Calu3 (cell line): ENCODE measurements around the gene CD36. TPM values are rescaled to one million over a fixed set of nuclear protein-coding genes. Genes with fewer than 3 reads are reported as not detected.
"Not testable (repeated sequence)": the region's sequence is repeated elsewhere in the genome, so short reads cannot be mapped to it uniquely, and the experiment has no call there.

Source experiments
- BruUV-seq: library from RNA; stranded (reverse); fragments of 400-500 nt; replicated peaks from 2 replicates; lab custom pipeline; 2021; lab: Mats Ljungman, UMichigan
- CTCF ChIA-PET: fragments of 300-600 bp; sonication (Branson Sonifier 250); formaldehyde crosslinking; loops from one replicate; lab custom pipeline; 2022; ENCODE audit warnings: antibody characterized with exemption; lab: Charles Lee
- DNase-seq: peaks from one replicate; pipeline ENCODE4 v3.0.0; 2022
- H3K27ac Mint-ChIP-seq: one replicate; pipeline ENCODE4 v1.8.0; 2022; ENCODE audit warnings: mixed read lengths; ENCODE audit not compliant: unreplicated experiment
- H3K27me3 Mint-ChIP-seq: one replicate; pipeline ENCODE4 v1.8.0; 2022; ENCODE audit warnings: mixed read lengths; ENCODE audit not compliant: unreplicated experiment
- H3K36me3 Mint-ChIP-seq: one replicate; pipeline ENCODE4 v1.8.0; 2022; ENCODE audit warnings: mild to moderate bottlenecking, moderate library complexity, mixed read lengths; ENCODE audit not compliant: insufficient read depth, unreplicated experiment
- H3K4me1 Mint-ChIP-seq: one replicate; pipeline ENCODE4 v1.8.0; 2022; ENCODE audit warnings: mild to moderate bottlenecking, low read depth, mixed read lengths; ENCODE audit not compliant: unreplicated experiment
- H3K4me3 Mint-ChIP-seq: one replicate; pipeline ENCODE4 v1.8.0; 2022; ENCODE audit warnings: mild to moderate bottlenecking, low read depth, moderate library complexity, mixed read lengths; ENCODE audit not compliant: unreplicated experiment
- H3K9me3 Mint-ChIP-seq: one replicate; pipeline ENCODE4 v1.8.0; 2022; ENCODE audit warnings: low read depth, mixed read lengths; ENCODE audit not compliant: unreplicated experiment
- intact Hi-C: fragments of 100-400 bp; cut with micrococcal nuclease; formaldehyde crosslinking; loops from one replicate; pipeline ENCODE4 v1.10.0; 2022; ENCODE audit not compliant: unreplicated experiment
- total RNA-seq: library from RNA; stranded (reverse); gene quantifications from 2 replicates; pipeline ENCODE4 v1.2.3, GENCODE V29; 2022
- TF ChIP-seq, protein P1 (sequence below): fragments of 200-600 bp; IDR thresholded peaks from one replicate; pipeline ENCODE4 v1.8.0; 2022; ENCODE audit warnings: antibody characterized with exemption; ENCODE audit not compliant: unreplicated experiment

Gene CD36
- total RNA-seq, 1 experiment from 2014 or later: not detected

DNA sequence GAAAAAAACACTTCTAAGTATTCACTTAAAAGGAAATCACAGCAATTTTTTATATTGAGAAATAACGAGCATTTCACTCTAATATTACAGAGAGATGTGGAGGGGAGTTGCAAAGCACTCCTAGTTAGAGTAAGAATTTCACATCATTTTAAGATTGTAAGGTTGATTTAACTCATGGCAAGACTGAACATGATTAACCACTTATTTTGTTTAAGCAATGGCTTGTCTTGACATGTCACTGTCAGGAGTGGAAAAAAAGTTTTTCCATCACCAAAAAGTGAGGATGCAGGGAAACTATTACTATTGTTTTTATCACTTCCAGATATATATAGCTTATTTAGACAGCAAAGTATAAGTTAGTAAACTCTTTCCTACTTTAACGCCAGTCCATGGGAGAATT lies 27.1 kb downstream of the CD36 start:
- Mint-ChIP-seq H3K9me3 (no peaks in the 10 kb centered on the region), H3K4me1 (no peaks in the 10 kb centered on the region), H3K27me3 (no peaks in the 10 kb centered on the region), H3K4me3 (no peak overlapping the region), H3K36me3 (no peaks in the 10 kb centered on the region), H3K27ac (no peak overlapping the region)
- intact Hi-C loops: no loop called here
- CTCF ChIA-PET: no interaction called here
- no peak for DNase-seq
- TF ChIP-seq, protein P1, sequence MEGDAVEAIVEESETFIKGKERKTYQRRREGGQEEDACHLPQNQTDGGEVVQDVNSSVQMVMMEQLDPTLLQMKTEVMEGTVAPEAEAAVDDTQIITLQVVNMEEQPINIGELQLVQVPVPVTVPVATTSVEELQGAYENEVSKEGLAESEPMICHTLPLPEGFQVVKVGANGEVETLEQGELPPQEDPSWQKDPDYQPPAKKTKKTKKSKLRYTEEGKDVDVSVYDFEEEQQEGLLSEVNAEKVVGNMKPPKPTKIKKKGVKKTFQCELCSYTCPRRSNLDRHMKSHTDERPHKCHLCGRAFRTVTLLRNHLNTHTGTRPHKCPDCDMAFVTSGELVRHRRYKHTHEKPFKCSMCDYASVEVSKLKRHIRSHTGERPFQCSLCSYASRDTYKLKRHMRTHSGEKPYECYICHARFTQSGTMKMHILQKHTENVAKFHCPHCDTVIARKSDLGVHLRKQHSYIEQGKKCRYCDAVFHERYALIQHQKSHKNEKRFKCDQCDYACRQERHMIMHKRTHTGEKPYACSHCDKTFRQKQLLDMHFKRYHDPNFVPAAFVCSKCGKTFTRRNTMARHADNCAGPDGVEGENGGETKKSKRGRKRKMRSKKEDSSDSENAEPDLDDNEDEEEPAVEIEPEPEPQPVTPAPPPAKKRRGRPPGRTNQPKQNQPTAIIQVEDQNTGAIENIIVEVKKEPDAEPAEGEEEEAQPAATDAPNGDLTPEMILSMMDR: no peak
- BruUV-seq: no TSS peak

DNA sequence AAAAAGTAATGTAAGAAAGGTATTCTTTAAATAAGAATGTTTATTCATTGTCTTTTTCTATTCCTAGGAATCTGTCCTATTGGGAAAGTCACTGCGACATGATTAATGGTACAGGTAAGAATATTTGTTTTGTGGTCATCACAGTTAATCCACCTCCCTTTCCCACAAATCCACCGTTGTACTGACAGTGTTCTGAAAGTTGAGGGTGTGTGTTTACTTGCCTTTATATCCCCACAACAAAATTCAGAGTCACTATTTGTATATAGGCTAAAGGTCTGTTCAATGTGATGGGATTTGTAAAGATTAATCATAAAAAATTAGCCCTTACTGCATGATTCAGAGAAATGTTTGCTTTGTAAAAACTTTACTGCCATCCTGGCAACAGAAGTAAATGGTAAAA lies 27.9 kb downstream of the CD36 start:
- no peaks in the 10 kb centered on the region for H3K36me3 Mint-ChIP-seq
- H3K9me3 Mint-ChIP-seq: no peaks in the 10 kb centered on the region
- H3K27me3 Mint-ChIP-seq: no peaks in the 10 kb centered on the region
- intact Hi-C loops: no loop called here
- no peaks in the 10 kb centered on the region for H3K4me1 Mint-ChIP-seq
- H3K27ac Mint-ChIP-seq: no peak overlapping the region
- no peak for DNase-seq
- no TSS peak for BruUV-seq
- no peak overlapping the region for H3K4me3 Mint-ChIP-seq
- TF ChIP-seq, protein P1: no peak
- CTCF ChIA-PET: no interaction called here

DNA sequence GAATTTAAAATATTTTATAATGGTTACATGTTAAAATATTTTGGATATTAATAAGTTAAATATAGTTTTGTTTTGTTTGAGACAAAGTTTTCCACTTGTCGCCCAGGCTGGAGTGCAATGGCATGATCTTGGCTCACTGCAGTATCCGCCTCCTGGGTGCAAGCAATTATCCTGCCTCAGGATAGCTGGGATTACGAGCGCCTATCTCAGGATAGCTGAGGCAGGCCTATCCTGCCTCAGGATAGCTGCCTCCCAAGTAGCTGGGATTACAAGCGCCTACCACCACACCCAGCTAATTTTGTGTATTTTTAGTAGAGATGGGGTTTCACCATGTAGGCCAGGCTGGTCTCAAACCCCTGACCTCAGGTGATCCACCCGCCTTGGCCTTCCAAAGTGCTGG lies 30.9 kb downstream of the CD36 start:
- H3K4me3 Mint-ChIP-seq, DNase-seq, H3K4me1 Mint-ChIP-seq, H3K27ac Mint-ChIP-seq, H3K36me3 Mint-ChIP-seq, H3K9me3 Mint-ChIP-seq, CTCF ChIA-PET, H3K27me3 Mint-ChIP-seq, intact Hi-C loops, BruUV-seq: not testable (repeated sequence)

DNA sequence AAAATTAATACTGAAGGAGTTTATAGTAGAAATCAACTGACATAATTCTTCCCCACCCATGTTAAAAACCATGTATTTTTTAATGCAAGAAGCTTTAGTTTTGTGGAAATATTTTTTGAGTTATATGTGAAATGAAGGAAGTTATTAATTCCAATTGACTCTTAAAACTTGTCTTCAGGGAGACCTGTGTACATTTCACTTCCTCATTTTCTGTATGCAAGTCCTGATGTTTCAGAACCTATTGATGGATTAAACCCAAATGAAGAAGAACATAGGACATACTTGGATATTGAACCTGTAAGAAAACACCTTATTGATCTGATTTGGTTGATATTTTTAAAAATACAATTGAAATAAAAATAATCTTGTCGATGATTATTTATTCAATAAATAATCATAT lies 33.3 kb downstream of the CD36 start:
- intact Hi-C loops: no loop called here
- BruUV-seq: no TSS peak
- TF ChIP-seq, protein P1: no peak
- no peaks in the 10 kb centered on the region for H3K9me3 Mint-ChIP-seq
- no peaks in the 10 kb centered on the region for H3K36me3 Mint-ChIP-seq
- H3K27me3 Mint-ChIP-seq: no peaks in the 10 kb centered on the region
- H3K27ac Mint-ChIP-seq: no peak overlapping the region
- DNase-seq: no peak
- H3K4me1 Mint-ChIP-seq: peaks cover 23% of the 10 kb centered on the region
- H3K4me3 Mint-ChIP-seq: no peak overlapping the region
- CTCF ChIA-PET: no interaction called here

DNA sequence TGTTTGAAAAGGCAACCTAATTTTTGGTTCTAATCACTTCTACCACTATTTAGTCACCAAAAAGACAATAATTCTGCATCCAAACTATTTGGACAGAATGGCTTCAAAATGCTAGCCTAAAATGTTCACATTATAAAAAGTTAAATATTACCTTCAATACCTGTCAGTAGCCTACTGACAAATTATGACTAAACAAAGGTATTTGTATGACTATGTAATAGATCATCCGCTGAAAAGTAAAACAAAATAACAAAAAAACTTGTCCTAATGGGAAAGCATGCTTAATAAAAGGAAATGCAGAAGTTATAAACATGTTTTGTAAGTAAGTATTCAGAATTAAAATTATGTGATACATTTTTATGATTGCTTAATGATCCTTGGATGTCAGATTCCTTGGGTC lies 36.6 kb downstream of the CD36 start:
- intact Hi-C loops: no loop called here
- CTCF ChIA-PET: no interaction called here
- H3K27ac Mint-ChIP-seq: no peak overlapping the region
- no peak overlapping the region for H3K4me3 Mint-ChIP-seq
- BruUV-seq: no TSS peak
- TF ChIP-seq, protein P1: no peak
- no peaks in the 10 kb centered on the region for H3K9me3 Mint-ChIP-seq
- peaks cover 27% of the 10 kb centered on the region for H3K4me1 Mint-ChIP-seq
- H3K27me3 Mint-ChIP-seq: no peaks in the 10 kb centered on the region
- DNase-seq: no peak
- H3K36me3 Mint-ChIP-seq: no peaks in the 10 kb centered on the region
